Cardiac fibroblast (primary cell): ENCODE results near the gene IPCEF1.
A peak's percentile ranks its signal among the peaks of the same experiment; 100 is the strongest.
"Not testable (repeated sequence)": the region's sequence is repeated elsewhere in the genome, so short reads cannot be mapped to it uniquely, and the experiment has no call there.

Experiments
- DNase-seq, 2 donors: peaks; one replicate each; pipeline versions ENCODE4 v3.0.0 to v3.0.0-alpha.2; 2010; ENCODE audit warnings: low read depth in 2 of 2
- H3K4me3 ChIP-seq, 2 donors: replicated peaks in 1 of 2; 1 replicate in 1 of 2; 2 replicates in 1 of 2; pipeline ENCODE4 v1.5.1; 2011; ENCODE audit warnings: low read depth in 2 of 2, low read length in 2 of 2, mild to moderate bottlenecking in 2 of 2, moderate library complexity in 1 of 2
- TF ChIP-seq, protein P1 (sequence below): IDR thresholded peaks from one replicate; pipeline ENCODE4 v1.5.1; 2011; ENCODE audit warnings: low read depth, mild to moderate bottlenecking, low read length, inconsistent platforms

IPCEF1 gene

DNA sequence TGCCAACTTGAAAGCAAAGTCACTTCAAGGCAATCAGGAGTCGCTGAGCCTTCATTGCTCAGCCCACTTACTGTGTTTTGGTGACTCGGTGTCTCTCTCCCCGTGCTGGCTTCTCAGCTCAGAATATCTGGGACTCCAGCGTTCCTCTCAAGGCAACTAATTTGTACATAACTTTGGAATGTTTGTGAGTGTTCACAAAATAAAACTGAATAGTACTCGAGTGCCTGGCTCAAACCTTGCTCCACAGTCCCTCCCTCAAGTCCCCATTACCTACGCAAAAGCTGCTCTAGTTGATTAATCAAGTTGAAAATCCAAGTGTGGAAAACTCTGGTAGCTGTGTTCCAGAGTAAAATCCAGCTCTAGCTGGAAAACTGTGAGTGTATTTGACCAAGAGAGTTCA, 8.6 kb downstream of the IPCEF1 start:
- no peak for DNase-seq
- H3K4me3 ChIP-seq: no peak overlapping the region
- TF ChIP-seq, protein P1, sequence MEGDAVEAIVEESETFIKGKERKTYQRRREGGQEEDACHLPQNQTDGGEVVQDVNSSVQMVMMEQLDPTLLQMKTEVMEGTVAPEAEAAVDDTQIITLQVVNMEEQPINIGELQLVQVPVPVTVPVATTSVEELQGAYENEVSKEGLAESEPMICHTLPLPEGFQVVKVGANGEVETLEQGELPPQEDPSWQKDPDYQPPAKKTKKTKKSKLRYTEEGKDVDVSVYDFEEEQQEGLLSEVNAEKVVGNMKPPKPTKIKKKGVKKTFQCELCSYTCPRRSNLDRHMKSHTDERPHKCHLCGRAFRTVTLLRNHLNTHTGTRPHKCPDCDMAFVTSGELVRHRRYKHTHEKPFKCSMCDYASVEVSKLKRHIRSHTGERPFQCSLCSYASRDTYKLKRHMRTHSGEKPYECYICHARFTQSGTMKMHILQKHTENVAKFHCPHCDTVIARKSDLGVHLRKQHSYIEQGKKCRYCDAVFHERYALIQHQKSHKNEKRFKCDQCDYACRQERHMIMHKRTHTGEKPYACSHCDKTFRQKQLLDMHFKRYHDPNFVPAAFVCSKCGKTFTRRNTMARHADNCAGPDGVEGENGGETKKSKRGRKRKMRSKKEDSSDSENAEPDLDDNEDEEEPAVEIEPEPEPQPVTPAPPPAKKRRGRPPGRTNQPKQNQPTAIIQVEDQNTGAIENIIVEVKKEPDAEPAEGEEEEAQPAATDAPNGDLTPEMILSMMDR: no peak

GRCh38 chr6:154345811-154346210, 10.8 kb downstream of the IPCEF1 start:
- TF ChIP-seq, protein P1: no peak
- H3K4me3 ChIP-seq: no peak overlapping the region

DNA sequence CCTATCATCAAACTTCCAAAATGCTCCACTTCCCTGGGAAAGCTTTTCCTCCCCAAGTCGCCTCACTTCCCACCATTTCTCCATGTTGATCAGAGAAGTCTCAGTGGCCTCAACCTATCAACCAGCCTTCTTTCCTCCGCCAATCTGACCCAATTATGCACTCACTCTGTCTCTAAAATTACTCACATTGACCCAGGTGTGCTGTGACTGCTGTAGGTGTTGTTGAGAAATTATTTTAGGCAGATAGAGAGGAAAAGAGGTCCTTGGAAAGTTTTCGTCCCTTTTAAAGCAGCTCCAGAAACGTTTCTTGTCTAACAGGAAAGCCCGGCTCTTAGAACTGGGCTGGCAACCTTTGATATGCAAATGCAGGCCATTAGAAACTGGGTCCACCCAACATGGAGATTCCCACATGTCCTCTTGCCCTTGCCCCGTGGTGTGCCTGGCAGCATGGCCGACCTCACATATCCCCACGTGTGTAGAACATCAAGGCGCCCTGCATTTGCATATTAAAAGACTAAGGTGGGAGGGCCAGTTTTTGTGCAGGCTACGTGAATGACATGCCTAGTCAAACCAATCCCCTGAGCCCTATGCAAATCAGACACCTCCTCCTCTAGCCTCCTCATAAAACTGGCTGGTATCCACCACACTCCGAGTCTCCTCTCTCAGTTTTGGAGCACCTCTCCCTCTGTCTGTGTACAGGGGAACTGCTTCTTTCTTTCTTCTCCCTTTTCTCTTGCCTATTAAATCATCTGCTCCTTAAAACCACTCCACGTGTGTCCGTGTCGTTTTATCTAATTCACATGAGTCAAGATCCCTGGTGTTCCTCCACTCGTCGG, 12.9 kb downstream of the IPCEF1 start:
- no peak overlapping the region for H3K4me3 ChIP-seq
- peak; percentile 61 to 65 for DNase-seq
- TF ChIP-seq, protein P1: peak; percentile 43

More at GRCh38 chr6:154345811-154346210, 10.8 kb downstream of the IPCEF1 start:
- DNase-seq: no peak

- TF ChIP-seq, protein P1: no peak
- DNase-seq: no peak
- H3K4me3 ChIP-seq: no peak overlapping the region
Measured at GRCh38 chr6:154341871-154342270, 14.7 kb downstream of the IPCEF1 start.

DNA sequence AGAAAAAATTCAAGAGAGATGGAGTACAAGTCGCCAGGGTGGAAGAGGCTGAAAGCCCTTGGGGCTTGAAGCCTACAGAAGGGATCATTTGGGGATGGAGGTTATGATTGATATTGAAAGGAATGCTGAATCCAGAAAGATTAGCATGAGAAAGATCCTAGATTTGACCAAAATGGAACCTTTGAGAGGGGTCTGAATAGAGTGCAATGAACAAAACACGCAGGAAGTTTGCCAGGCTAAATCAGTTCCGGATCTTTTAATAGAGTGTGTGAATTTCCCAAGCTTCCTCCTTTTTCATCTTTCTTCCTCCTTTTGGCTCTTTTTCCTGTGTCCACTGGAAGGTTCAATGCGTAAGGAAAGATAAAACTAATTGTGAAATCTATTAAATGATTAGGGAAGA, 15.3 kb downstream of the IPCEF1 start:
- TF ChIP-seq, protein P1: no peak
- no peak overlapping the region for H3K4me3 ChIP-seq
- no peak for DNase-seq

- TF ChIP-seq, protein P1: no peak
- no peak for DNase-seq
- no peak overlapping the region for H3K4me3 ChIP-seq
Measured at GRCh38 chr6:154337406-154338005, 19.1 kb downstream of the IPCEF1 start.

GRCh38 chr6:154334147-154334546, 22.5 kb downstream of the IPCEF1 start:
- not testable (repeated sequence) for DNase-seq

More at GRCh38 chr6:154334147-154334546, 22.5 kb downstream of the IPCEF1 start:
- not testable (repeated sequence) for H3K4me3 ChIP-seq
